Measurements from ENCODE around the gene DLG2.
"Not testable (repeated sequence)": the region's sequence is repeated elsewhere in the genome, so short reads cannot be mapped to it uniquely, and the experiment has no call there.

DLG2 gene

DNA sequence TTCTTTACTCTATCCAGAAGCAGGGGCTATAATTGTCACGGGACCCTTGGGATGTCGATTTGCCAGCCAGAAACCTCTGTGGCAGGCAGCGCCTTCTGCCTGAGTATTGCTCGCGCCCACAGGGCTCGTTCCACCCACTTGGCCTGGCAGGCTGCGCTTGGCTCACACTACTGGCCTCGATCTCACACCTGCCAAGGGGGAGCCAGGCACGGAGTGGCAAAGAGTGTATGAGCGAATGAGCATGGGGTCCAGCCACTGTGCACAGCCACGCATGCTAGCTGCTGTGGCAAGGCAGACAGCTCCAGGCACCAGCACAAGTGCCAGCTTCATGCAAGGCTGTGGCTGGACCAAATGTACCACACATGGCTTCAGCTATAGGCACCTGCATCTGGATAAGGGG lies 599.8 kb downstream of the DLG2 start:
- TF ChIP-seq, protein P1, sequence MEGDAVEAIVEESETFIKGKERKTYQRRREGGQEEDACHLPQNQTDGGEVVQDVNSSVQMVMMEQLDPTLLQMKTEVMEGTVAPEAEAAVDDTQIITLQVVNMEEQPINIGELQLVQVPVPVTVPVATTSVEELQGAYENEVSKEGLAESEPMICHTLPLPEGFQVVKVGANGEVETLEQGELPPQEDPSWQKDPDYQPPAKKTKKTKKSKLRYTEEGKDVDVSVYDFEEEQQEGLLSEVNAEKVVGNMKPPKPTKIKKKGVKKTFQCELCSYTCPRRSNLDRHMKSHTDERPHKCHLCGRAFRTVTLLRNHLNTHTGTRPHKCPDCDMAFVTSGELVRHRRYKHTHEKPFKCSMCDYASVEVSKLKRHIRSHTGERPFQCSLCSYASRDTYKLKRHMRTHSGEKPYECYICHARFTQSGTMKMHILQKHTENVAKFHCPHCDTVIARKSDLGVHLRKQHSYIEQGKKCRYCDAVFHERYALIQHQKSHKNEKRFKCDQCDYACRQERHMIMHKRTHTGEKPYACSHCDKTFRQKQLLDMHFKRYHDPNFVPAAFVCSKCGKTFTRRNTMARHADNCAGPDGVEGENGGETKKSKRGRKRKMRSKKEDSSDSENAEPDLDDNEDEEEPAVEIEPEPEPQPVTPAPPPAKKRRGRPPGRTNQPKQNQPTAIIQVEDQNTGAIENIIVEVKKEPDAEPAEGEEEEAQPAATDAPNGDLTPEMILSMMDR (IDR thresholded peaks at IDR 0.05; ENCODE audit: low read depth, low read length, missing control alignments) = no peak
- no peak overlapping the region for H3K4me3 ChIP-seq (ENCODE audit: low read depth, low read length)
- no peak for DNase-seq (ENCODE audit: low read depth)

DNA sequence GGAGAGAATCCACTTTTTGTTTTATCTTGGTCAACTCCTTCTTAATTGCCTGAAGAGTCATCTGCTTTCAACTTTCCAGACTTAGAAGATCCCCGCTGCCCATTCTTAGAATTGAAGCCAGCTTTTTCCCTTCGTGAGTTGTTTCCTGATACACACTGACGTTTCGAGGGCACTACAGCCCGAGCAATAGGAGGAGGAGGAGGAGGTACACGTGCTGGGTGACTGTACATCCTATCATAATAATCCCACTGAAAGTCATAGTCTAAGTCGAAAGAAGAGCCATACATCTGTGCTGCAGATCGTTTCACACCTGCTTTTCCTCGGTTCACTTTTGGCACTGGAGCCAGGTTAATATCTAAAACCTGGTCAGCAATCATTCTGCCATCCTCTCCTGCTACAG lies 606.1 kb downstream of the DLG2 start:
- no peak for DNase-seq (ENCODE audit: low read depth)
- TF ChIP-seq, protein P1 (IDR thresholded peaks at IDR 0.05; ENCODE audit: low read depth, low read length, missing control alignments) = no peak
- H3K4me3 ChIP-seq (ENCODE audit: low read depth, low read length) = no peak overlapping the region

DNA sequence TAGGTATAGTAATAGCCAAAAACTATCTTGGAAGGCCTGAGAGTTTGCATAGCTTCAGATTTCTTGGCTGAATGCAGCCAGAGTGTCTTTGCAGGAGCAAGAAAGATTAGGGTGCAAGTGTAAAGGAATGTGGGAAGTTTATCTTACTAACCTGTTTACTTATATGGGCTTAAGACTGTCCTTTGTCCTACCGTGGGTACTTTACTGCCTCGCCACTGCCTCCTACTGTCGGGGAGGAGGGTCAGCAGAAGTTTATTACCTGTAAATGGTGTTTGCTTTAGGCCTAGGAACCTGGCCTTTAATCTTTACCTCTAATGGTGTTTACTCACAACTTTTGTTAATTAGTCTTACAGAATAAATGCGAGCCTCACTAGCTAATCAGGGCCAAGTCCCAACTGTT lies 633.8 kb downstream of the DLG2 start:
- TF ChIP-seq, protein P1 (IDR thresholded peaks at IDR 0.05; ENCODE audit: low read depth, low read length, missing control alignments) = peak; percentile 48
- no peak overlapping the region for H3K4me3 ChIP-seq (ENCODE audit: low read depth, low read length)
- no peak for DNase-seq (ENCODE audit: low read depth)

DNA sequence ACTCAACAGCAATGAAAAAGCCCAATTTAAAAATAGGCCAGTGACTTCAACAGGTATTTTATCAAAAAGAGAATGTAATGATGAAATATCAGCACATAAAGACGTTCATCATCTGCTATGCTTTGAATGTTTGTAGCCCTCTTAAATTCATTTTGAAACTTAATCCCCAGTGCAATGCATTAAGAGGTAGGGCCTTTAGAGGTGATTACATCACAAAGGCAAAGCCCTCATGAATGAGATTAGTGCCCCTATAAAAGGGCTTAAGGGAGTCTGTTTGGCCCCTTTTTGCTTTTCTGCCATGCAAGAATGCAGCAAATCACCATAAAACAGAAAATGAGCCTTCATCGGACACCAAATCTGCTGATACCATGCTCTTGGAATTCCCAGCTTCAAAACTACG lies 637.0 kb downstream of the DLG2 start:
- TF ChIP-seq, protein P1 (IDR thresholded peaks at IDR 0.05; ENCODE audit: low read depth, low read length, missing control alignments) = no peak
- H3K4me3 ChIP-seq (ENCODE audit: low read depth, low read length) = no peak overlapping the region
- no peak for DNase-seq (ENCODE audit: low read depth)

DNA sequence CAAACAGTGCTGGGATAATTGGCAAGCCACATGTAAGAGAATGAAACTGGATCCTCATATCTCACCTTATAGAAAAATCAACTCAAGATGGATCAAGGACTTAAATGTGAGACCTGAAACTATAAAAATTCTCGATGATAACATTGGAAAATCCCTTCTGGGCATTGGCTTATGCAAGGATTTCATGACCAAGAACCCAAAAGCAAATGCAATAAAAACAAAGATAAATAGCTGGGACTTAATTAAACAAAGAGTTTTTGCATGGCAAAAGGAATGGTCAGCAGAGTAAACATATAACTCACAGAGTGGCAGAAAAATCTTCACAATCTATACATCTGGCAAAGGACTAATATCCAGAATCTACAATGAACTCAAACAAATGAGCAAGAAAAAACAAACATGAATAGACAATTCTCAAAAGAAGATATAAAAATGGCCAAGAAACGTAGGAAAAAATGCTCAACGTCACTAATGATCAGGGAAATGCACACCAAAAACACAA lies 639.4 kb downstream of the DLG2 start:
- not testable (repeated sequence) for DNase-seq (ENCODE audit: low read depth); H3K4me3 ChIP-seq (ENCODE audit: low read depth, low read length)

DNA sequence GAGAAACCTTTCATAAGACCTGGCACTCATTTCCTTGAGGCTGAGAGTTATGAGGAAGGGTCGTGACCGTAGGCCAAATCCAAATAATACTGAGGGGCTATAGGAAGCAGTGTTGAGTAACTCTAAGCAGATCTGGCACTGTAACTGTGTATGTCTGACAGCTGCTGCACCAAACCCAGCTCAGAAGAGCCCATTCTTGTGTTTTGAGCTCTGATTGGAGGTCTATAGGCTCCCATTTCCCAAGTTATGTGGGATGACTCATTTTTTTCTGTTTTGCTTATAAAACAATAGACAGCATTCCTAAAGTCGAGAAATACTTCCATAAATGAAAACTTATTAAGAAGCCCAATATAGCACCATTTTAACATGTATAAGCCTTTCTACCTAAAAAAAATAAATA lies 645.8 kb downstream of the DLG2 start:
- no peak for DNase-seq (ENCODE audit: low read depth)
- TF ChIP-seq, protein P1 (IDR thresholded peaks at IDR 0.05; ENCODE audit: low read depth, low read length, missing control alignments) = no peak
- H3K4me3 ChIP-seq (ENCODE audit: low read depth, low read length) = no peak overlapping the region

DNA sequence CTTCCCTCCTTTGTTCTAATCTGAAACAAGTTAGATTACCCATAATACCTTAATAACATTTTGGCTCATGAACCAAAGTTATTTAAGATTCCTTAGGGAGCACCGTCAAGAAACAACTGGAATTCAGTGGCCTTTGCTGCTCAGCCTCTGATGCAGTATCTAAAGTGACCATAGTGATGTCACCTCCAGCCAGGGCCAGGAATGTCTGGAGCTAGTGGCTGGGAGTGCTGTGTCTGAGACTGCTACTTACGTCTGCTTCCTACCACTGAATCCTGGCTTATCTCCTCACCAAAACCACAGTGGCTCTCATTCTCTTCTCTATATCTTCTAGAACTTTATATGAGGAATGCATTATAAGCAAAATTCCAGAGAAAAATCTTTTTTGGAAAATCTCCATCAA lies 658.0 kb downstream of the DLG2 start:
- TF ChIP-seq, protein P1 (IDR thresholded peaks at IDR 0.05; ENCODE audit: low read depth, low read length, missing control alignments) = no peak
- no peak for DNase-seq (ENCODE audit: low read depth)
- H3K4me3 ChIP-seq (ENCODE audit: low read depth, low read length) = no peak overlapping the region

Data from GM12864 (cell line).